ENCODE data around the gene OPN3. TPM values are rescaled to one million over a fixed set of nuclear protein-coding genes. Genes with fewer than 3 reads are reported as not detected.

The OPN3 gene
- total and polyA plus RNA-seq, 2 of the 4 experiments (the other 2 are of a cell fraction): 16.4 to 21.9 TPM

GRCh38 chr1:241678536-241678935 lies 38.4 kb upstream of the OPN3 start:
- Histone ChIP-seq H4K8ac (ENCODE audit: low read depth in 2 of 2, low read length in 2 of 2) (no peak overlapping the region), H3K9me1 (ENCODE audit: insufficient read depth, low read length) (no peaks in the 10 kb centered on the region), H3K4me1 (ENCODE audit: control insufficient read depth, insufficient read depth, low read length) (no peaks in the 10 kb centered on the region), H2BK15ac (ENCODE audit: low read depth, low read length) (no peak overlapping the region), H4K5ac (ENCODE audit: low read depth, low read length) (no peak overlapping the region), H3K27ac (ENCODE audit: insufficient read depth, low read length) (no peak overlapping the region), H2BK20ac (ENCODE audit: low read depth, low read length) (no peak overlapping the region), H3K4me3 (ENCODE audit: insufficient read depth, low read depth, low read length) (no peak overlapping the region), H3K4me2 (ENCODE audit: low read depth, low read length) (no peak overlapping the region), H3K36me3 (ENCODE audit: control insufficient read depth, insufficient read depth, low read length) (no peaks in the 10 kb centered on the region), H3K14ac (replicated peaks; ENCODE audit: low read depth, low read length) (no peak overlapping the region), H3K9me3 (ENCODE audit: control insufficient read depth, insufficient read depth, low read length) (no peaks in the 10 kb centered on the region), H3K56ac (ENCODE audit: extremely low read depth, insufficient read depth, low read length) (no peak overlapping the region), H3K79me1 (ENCODE audit: low read depth in 1 of 2, low read length in 2 of 2) (no peaks in the 10 kb centered on the region), H2AFZ (replicated peaks; ENCODE audit: low read length, poor library complexity) (no peak overlapping the region), H4K20me1 (ENCODE audit: insufficient read depth, low read length) (no peaks in the 10 kb centered on the region), H3K18ac (ENCODE audit: low read depth, low read length) (no peak overlapping the region), H4K91ac (ENCODE audit: insufficient read depth, low read depth, low read length) (no peak overlapping the region), H2AK9ac (replicated peaks; ENCODE audit: low read depth, low read length, poor library complexity) (no peak overlapping the region), H2BK5ac (ENCODE audit: low read depth, low read length, poor library complexity, severe bottlenecking) (no peak overlapping the region), H3K27me3 (ENCODE audit: control insufficient read depth, insufficient read depth, low read length) (peaks cover 2% of the 10 kb centered on the region; the same call in 1 of the 2 replicates), H2BK120ac (ENCODE audit: low read depth, low read length) (no peak overlapping the region), H3K9ac (ENCODE audit: low read depth, low read length) (no peak overlapping the region), H3K23ac (ENCODE audit: low read depth, low read length) (no peak overlapping the region), H3K4ac (ENCODE audit: low read depth, low read length) (no peak overlapping the region), H2AK5ac (ENCODE audit: low read depth, low read length) (no peak overlapping the region)
- no CpG with 5 or more reads among the region's 2 CpGs for WGBS, 2 experiments (ENCODE audit: extremely low coverage in 2 of 2, insufficient read length in 1 of 2)
- in situ Hi-C loops (cut with MboI; ENCODE audit: low sequenced_read_pairs): no loop called here
- no TSS peak for BruUV-seq (replicated peaks)
- ChIA-PET POLR2A (ENCODE audit: unreplicated experiment) (no interaction called here), CTCF (interaction anchor here (0.7 kb wide), 1 partner anchor 10 kb away, joined by 4 read pairs; no protein-coding TSS in a partner anchor)
- intact Hi-C loops (cut with micrococcal nuclease): no loop called here
- ATAC-seq (ENCODE audit: low read depth) (no peak), DNase-seq (no peak)
- TF ChIP-seq CTCF (conservative IDR thresholded peaks at IDR 0.05; ENCODE audit: low read depth, low read length) (no peak), CEBPB (IDR thresholded peaks at IDR 0.05; ENCODE audit: low read depth, low read length) (no peak), RCOR1 (IDR thresholded peaks at IDR 0.05; ENCODE audit: insufficient replicate concordance, low read length) (no peak), MXI1 (IDR thresholded peaks at IDR 0.05; ENCODE audit: borderline replicate concordance, low read depth, low read length) (no peak), USF2 (IDR thresholded peaks at IDR 0.05; ENCODE audit: low read depth, low read length) (no peak), SMC3 (IDR thresholded peaks at IDR 0.05; ENCODE audit: low read depth, low read length) (no peak), MAFK (IDR thresholded peaks at IDR 0.05; ENCODE audit: low read depth, low read length) (no peak), BHLHE40 (IDR thresholded peaks at IDR 0.05; ENCODE audit: low read depth, low read length) (no peak)
- dilution Hi-C loops (cut with HindIII; ENCODE audit: low sequenced_read_pairs, unreplicated experiment): no loop called here

Data from IMR-90 (cell line).